NOMO-1 (cell line): ENCODE measurements around the gene TERT.
"Not testable (repeated sequence)": the region's sequence is repeated elsewhere in the genome, so short reads cannot be mapped to it uniquely, and the experiment has no call there.

ENCODE experiments used
- DNase-seq, 2 experiments: peaks; one replicate each; lab custom pipeline; 2025; ENCODE audit not compliant: unreplicated experiment in 2 of 2; lab: John Stamatoyannopoulos, UW

Gene TERT

DNA sequence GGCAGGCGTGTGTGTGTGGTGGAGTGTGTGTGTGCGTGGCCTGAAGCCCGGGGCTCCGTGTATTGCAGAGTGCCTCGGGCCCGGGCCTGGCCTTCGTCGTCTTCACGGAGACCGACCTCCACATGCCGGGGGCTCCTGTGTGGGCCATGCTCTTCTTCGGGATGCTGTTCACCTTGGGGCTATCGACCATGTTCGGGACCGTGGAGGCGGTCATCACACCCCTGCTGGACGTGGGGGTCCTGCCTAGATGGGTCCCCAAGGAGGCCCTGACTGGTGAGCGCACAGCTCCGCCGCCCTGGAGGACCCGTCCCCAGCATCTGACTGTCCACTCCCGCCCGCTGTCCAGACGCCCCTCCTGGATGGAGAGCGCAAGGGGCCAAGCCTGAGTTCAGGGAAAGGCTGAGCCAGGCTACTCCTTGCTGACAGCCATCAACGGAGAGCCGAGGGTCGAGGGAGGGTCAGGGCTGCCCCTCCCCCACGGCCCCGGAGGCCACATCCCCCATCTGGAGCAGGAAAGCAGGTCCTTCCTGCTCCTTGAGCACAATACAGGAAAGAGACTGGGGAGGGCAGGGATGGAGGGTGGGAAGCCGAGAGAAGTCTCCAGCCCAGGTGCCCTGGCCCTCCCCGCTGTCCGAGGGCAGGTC, 51.3 kb downstream of the TERT start:
- no peak for DNase-seq

DNA sequence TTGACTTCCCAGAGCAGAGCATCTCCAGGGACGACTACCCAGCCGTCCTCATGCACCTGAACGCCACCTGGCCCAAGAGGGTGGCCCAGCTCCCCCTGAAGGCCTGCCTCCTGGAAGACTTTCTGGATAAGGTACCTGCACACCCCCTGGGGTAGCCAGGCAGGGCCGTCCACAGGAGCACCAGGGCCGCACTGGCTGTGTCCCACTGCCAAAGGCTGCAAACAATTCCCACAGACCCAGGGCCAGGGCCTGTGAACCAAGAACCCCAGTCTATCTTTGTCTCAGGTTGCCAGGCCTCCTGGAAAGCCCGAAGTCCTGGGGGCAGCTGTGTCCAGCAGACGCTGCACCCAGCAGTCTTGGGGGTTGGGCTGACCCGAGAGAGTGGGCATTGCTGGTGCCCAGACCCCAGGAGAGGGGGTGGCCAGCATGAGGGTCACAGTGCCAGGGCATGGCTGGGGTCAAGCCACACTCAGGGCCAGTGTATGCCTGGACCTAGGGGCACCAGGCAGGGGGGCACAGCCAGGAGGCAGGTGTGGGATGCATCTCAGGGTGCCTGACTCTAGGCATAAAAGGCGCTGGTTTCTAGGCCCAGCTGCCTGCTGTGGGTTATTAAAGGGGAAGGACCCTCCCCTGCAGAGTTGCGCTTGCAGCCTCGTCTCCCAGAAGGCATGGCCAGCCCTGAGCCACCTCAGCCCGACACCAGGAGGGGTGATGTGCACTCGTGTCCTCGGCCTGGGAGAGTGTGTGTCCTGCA, 52.0 kb downstream of the TERT start:
- no peak for DNase-seq

DNA sequence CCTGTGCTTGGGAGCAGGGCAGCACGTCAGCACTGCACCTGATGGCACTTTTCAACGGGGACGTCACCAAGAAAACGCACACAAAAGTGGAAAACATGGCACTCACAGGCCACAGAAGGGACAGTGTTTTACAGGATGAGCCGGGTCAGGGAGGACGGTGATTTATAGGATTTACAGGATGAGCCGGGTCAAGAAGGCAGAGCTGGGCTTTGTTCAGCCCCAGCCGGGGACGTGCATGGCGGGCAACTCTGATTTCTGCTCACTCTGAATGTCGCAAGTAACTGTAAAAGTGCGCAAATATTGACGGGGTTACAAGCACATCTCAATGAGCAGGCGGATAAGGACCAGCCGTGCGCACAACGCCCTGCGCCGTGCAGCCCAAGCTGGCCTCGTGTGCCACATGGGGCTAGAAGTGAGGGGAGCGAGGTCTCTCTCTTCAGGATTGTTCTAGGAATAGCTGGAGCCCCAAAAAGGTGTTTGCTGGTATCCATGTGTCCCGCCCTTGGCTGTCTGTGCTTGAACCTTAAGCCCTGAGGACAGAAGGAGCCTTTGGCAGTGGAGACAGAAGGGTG, 53.3 kb downstream of the TERT start:
- DNase-seq, result no peak

DNA sequence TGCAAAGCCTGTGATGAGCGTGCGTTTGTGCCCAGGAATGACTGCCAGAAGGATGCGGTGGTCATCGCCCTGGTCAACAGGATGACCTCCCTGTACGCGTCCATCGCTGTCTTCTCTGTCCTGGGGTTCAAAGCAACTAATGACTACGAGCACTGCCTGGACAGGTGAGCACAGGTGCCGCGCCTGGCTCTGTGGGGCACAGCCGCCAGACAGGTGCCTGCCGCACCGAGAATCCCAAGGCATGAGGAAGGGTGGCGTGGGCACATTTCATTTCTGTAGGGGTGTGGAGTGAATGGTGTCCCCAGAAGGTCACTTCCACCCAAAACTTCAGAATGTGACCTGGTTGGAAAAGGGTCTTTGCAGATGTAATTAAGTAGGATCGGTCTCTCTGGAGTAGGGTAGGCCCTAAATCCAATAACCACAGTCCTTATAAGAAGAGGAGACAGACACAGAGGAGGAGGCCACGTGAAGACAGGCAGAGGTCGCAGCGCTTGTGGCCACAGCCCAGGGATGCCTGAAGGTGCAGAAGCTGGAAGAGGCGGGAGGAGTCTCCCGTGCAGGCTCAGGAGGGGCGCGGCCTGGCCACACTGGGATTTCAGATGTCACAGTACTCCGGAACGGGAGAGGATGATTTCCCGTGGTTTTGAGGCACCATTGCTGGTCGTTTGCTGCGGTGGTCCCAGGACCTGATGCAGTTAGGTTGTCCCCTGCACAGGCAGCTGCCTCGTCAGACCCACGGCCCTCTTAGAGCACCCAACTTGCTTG, 54.2 kb downstream of the TERT start:
- no peak for DNase-seq

DNA sequence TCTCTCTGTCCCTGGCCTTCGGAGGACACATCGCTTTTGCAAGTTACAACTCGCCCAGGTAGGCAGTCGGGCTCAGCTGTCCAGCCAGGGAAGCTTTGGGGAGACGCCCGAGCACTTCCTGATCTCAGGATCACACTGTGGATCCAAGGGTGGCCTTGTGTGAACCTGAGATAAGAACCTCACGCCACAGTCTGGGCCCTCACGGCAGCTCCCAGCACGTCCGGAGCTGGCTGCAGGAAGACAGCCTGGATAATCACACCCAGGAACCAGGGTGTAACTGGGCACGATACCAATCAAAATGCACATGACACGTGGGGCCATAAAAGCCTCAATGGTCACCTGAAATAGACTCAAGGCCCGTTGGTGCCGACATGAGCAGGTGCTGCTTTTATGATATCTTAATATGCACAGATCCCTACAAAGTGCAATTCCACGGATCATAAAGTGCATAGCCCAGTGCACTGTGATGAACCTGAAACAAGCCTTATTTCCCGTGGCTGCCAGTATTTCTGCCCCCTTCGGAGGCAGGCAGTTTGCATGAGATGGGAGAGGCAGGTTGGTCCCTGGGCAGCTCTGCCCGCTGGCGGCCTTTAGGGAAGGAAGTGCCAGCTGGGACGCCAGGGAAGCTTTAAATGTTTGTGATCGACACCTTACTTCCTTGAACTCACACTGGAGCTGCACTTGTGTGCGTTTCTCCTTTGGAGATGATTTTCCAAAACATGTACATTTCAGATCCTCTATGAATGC, 55.2 kb downstream of the TERT start:
- no peak for DNase-seq

DNA sequence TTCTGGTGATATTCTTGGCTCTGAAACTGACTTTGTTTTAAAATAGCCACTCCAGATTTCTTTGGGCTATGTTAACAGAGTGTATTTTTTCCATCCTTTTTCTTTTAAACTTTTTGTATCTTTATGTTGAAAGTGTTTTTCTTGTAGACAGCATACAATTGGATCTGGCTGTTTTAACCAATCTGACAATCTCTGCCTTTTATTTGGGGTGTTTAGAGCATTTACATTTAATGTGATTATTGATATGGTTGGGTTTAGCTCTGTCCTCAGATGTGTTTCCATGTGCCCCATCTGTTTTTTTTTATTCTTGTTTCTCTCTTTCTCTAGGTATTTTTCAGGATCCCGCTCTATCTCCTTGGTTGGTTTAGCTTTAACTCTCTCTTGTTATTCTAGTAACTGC, 59.0 kb downstream of the TERT start:
- no peak for DNase-seq

DNA sequence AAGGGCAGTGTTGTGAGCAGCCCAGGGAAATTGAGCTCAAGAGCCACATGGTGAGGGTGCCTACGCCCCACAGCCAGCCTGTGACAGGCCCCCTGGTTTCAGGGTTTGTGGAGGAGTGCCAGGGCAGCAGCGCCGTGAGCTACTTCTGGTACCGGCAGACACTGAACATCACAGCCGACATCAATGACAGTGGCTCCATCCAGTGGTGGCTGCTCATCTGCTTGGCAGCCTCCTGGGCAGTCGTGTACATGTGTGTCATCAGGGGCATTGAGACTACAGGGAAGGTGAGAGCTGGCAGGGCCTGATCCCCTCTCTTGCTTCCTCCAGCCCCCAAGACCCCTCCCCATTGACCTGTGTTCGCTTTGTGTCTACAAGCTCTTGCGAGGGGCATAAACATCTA, 59.5 kb downstream of the TERT start:
- DNase-seq, result no peak

DNA sequence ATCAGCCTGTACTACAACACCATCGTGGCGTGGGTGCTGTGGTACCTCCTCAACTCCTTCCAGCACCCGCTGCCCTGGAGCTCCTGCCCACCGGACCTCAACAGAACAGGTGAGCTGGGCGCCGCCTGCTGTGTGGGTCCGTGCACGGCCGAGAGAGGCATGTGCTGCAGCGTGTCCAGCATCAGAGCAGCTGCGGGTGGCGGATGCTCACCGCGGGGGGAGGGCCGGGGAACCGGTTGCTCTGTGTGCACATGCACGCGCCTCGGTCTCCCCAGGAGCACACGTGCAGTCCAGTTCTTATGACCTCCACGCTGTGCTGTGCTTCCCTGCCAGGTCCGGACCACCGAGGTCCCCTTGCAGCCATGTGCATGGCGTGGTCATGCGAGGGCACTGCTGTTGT, 62.1 kb downstream of the TERT start:
- DNase-seq, result no peak

DNA sequence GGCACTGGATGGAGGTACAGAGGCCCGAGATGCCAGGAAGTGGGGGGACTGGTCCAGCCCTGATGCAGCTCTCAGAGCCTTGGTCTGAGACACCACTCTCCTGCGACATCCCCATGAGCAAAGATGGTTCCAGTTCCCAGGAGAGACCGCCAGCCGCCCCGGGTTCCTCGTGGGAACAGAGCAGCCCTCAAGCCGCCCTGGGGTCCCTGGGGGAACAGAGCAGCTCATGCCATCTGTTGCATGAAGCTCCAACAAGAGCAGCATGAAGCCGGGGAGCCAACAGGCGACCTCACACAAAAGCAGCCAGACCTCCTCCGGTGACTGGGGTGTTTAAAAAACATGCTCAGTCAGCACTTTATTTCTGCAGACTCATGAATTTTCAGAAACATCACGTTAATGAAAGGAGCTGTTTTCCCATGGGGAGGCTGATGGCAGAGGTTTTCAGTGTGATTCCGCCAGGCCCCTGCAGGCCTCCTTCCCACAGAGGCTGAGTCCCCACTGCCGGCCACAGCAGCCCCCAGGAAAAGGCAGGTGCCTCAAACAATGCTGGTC, 63.4 kb downstream of the TERT start:
- DNase-seq, result no peak

DNA sequence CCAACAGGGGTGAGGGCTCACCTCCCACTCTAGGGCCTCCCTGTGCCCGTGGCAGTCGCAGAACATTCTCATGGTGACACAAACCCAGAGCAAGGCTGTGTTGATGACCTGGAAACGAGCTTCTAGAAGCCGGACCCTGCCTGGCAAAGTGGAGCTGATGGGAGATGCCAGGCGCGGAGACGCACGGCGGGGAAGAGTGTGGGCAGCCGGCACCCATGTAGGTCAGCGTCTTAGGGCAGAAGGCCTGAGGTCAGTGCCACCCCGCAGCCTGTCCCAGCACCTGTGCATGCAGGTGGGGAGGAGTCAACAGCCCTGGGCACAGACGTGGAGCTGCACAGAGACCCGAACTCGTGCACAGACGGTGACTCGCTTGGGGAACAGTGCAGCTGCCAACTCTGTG, 64.3 kb downstream of the TERT start:
- no peak for DNase-seq

DNA sequence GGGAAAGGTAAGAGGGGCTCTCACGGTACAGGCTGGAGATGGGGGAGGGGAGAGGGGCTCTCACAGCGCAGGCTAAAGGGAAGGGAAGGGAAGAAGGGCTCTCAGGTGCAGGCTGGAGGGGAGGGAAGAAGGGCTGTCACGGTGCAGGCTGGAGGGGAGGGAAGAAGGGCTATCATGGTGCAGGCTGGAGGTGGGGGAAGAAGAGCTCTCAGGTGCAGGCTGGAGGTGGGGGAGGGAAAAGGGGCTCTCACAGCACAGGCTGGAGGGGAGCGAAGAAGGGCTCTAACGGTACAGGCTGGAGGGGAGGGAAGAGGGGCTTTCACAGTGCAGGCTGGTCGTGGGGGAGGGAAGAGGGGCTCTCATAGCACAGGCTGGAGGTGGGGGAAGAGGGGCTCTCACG, 65.0 kb downstream of the TERT start:
- DNase-seq, result no peak

DNA sequence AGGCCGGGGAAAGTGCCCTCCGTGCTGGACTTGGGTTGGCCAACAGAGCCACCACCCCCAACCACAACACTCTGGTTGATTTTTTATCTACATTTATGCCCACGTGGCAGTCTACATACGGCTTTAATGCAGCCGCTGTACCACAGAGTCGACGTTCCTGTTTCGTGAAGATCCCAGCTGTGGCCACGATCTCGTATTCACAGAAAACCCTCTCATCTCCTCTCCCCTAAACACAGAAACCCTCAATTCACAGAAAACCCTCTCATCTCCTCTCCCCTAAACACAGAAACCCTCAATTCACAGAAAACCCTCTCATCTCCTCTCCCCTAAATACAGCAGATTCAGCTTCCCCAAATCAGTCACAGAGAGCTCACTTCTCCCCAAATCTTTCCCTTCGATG, 65.8 kb downstream of the TERT start:
- DNase-seq, result not testable (repeated sequence)

DNA sequence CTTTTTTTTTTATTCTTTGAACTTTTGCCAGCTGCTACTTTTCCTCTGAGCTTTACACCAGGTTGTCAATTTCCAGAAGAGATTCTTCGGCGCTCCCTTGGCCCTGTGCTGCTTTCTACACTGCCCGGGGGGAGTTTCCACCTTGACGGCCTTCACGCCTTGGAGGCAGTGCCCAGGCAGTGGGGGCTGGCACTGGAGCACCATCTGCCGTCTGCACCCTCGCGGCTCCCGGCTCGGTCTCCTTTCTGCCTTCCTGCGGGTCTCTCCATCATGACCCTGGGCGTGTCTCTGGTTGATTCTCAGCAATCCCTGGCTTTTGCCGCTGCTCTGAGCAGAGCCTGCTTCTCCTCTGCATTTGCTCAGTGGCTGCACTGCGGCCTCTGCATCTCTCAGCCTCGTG, 66.7 kb downstream of the TERT start:
- no peak for DNase-seq

DNA sequence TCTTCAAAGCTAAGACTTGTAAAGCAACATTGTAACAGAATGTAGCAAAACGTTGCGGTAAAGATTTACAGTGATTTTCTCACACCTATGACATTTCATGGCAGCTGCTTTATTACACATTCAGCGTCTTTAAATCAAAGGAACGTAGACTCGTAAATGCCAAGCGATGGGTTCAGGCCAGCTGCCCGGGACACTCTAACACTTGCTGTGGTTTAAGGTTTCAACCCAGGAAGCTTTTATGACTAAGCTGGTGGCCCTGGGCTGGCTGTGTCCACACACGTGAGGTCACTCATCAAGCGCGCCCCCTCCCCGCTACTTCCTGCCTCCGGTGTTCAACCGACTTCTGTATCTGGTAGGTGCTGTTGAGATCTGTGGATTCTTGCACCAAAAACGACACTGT, 67.2 kb downstream of the TERT start:
- peak in 1 of 2 experiments; percentile 33 for DNase-seq

DNA sequence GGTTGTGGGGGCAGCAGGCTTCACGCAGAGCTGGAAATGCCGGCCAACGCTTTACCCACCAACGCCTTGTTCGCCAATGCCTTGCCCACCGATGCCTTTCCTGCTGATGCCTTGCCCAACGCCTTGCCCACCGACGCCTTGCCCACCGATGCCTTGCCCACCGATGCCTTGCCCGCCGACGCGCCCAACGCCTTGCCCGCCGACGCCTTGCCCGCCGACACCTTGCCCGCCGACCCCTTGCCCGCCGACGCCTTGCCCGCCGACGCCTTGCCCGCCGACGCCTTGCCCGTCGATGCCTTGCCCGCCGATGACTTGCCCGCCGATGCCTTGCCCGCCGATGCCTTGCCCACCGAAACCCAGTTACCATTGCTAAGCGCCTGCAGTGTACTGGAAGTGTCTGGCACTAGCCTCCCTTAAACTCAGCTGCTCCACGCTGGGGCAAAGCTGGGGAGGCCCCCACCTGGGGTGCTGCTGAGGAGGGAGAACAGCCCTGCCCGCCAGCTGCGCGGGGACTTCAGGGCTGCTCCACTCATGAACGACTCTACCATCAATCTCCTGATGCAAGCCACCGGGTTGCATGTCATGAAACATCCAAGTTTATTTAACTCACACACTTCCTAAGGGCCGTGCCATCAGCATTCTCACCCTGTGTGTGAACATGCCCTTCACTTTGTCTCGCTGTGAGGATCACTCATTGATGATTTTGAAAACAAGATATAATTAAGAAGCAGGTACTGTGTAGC, 67.9 kb downstream of the TERT start:
- no peak for DNase-seq

DNA sequence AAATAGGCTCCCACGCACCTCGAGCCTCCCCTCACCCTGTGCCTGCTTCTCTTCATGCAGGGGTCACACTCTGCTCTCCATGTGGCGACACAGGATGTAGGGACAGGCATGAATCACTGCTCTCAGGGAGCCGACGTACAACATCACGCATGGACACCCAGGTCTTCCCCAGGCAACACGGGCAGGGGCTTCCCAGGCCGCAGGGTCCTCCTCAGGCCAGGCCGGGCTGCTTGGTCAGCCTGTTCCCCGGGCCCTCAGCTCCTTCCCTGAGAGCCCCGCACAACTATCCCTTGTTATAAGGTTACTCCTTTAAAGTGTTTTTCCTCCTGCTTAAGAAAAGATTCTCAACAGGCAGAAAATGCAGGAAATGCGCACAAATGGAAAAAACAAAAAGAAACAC, 68.6 kb downstream of the TERT start:
- no peak for DNase-seq

DNA sequence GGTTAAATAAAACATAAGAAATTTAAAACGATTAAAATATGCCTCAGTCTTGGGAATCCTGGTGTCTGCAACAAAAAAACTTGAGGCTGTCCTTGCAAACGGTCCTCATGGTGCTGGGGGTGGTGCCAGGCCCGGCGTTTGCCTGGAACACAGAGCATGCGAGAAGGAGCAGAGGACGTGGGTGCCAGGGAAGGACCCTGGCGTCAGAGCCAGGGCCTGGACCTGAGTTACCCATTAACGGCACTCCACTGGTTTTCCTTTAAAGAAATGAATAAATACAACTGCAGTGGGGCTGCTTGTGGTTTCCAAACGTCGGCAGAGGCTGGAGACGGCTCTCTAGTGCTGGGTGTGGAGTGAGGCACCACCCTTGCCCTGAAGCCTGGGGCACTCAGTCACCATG, 69.8 kb downstream of the TERT start, which contains the start of gene SLC6A18:
TSS of gene SLC6A18 (plus strand) at position 301 of the 400 bp plus-strand sequence. CDS start at position 398, 97 bp downstream.
- DNase-seq, result no peak

DNA sequence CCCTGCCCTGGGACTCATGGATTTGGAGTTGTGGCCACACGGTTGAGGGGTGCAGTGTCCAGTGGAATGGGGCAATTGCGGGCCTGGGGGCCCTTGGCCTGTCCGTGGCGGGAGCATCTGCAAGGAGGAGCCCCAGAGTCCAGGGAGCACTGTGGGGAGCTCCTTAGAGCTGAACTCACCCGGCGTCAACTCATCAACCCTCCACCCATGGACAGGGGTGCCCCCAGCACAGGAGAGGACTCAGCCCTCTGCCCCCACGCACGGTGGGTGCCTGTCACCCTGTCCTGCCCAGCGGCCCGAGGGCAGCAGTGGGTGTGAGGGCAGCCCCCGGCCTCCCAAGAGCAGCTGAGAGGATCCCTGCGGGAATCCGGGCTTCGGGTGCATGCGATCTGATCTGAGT, 70.2 kb downstream of the TERT start:
- no peak for DNase-seq

DNA sequence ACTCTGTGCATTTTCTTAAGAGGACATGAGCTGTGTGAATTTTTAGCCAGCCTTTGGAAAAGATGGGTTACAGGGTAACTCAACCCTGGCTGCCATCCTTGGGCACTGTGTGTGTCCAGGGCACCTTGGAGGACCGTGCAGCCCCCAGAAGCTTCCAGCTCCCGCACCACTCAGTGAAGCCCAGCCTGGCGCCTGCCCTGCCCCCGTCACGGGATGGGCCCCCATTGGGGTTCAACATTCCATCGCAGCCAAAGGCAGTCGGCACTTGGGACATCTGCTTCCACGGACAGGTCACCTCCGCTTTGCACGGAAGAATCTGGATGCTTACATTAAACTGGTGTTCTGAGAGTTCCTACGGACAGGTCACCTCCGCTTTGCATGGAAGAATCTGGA, 71.6 kb downstream of the TERT start:
- DNase-seq, result no peak
